ENCODE measurements around the gene HSDL2.

- TF ChIP-seq REST (IDR thresholded peaks at IDR 0.05; ENCODE audit: low read depth): no peak
- TF ChIP-seq CREB1 (IDR thresholded peaks at IDR 0.05; ENCODE audit: low read depth): no peak
- no peak for TF ChIP-seq EP300 (IDR thresholded peaks at IDR 0.05; ENCODE audit: borderline replicate concordance)
- TF ChIP-seq MAX (IDR thresholded peaks at IDR 0.05): no peak
- no peak for TF ChIP-seq YY1 (IDR thresholded peaks at IDR 0.05; ENCODE audit: low read depth)
- TF ChIP-seq RAD21 (IDR thresholded peaks at IDR 0.05; ENCODE audit: low read depth): no peak
- TF ChIP-seq FOXM1 (IDR thresholded peaks at IDR 0.05; ENCODE audit: borderline replicate concordance, low read depth): no peak
- TF ChIP-seq ZBTB7A (IDR thresholded peaks at IDR 0.05; ENCODE audit: low read depth): no peak
- TF ChIP-seq USF1 (IDR thresholded peaks at IDR 0.05): no peak
- no peak for TF ChIP-seq TAF1 (IDR thresholded peaks at IDR 0.05; ENCODE audit: low read depth)
- no peak for TF ChIP-seq EGR1 (IDR thresholded peaks at IDR 0.05)
- no peak for TF ChIP-seq TCF12 (IDR thresholded peaks at IDR 0.05; ENCODE audit: low read depth)
- TF ChIP-seq CEBPB (IDR thresholded peaks at IDR 0.05): no peak
Observed at GRCh38 chr9:112364761-112365160, 15.1 kb upstream of the HSDL2 start.
